OCI-LY7 (cell line): ENCODE data around the gene COPG1. TPM values are rescaled to one million over a fixed set of nuclear protein-coding genes. Genes with fewer than 3 reads are reported as not detected.

ENCODE experiments used
- BruUV-seq: library from RNA; stranded (reverse); fragments of 400-500 nt; replicated peaks from 2 replicates; lab custom pipeline; 2021; lab: Mats Ljungman, UMichigan
- CTCF ChIA-PET: fragments of 300-600 bp; sonication (Branson Sonifier 250); formaldehyde crosslinking; loops from one replicate; lab custom pipeline; 2022; ENCODE audit warnings: antibody characterized with exemption; ENCODE audit not compliant: unreplicated experiment; lab: Charles Lee
- POLR2A ChIA-PET: fragments of 300-600 bp; sonication (Branson Sonifier 250); formaldehyde crosslinking; loops from one replicate; lab custom pipeline; 2022; ENCODE audit warnings: antibody characterized with exemption; lab: Charles Lee
- DNase-seq: peaks from one replicate; pipeline ENCODE4 v3.0.0-alpha.2; 2015; ENCODE audit warnings: low spot score
- H2AFZ ChIP-seq: fragments of 200-600 bp; sonication (generic), shearing (Covaris generic); 2 replicates; pipeline ENCODE4 v1.6.1; 2014; ENCODE audit warnings: mild to moderate bottlenecking, antibody characterized with exemption, low read length, moderate library complexity
- H3K27ac ChIP-seq: fragments of 200-600 bp; sonication (generic); 2 replicates; pipeline ENCODE4 v1.5.1; 2014; ENCODE audit warnings: mixed run types, low read depth, mild to moderate bottlenecking, moderate library complexity, low read length, inconsistent platforms; ENCODE audit not compliant: poor library complexity, severe bottlenecking
- H3K36me3 ChIP-seq: fragments of 200-600 bp; sonication (generic); 2 replicates; pipeline ENCODE4 v1.6.1; 2014; ENCODE audit warnings: mild to moderate bottlenecking, antibody characterized with exemption, low read length, moderate library complexity, mixed read lengths; ENCODE audit not compliant: insufficient read depth
- H3K4me1 ChIP-seq: fragments of 200-600 bp; sonication (generic); 2 replicates; pipeline ENCODE4 v1.5.1; 2014; ENCODE audit warnings: mild to moderate bottlenecking, low read length; ENCODE audit not compliant: insufficient read depth, poor library complexity, severe bottlenecking
- H3K4me2 ChIP-seq: fragments of 200-600 bp; sonication (generic); 2 replicates; pipeline ENCODE4 v1.6.1; 2014; ENCODE audit warnings: mild to moderate bottlenecking, low read length
- H3K4me3 ChIP-seq: fragments of 200-600 bp; sonication (generic); 2 replicates; pipeline ENCODE4 v1.5.1; 2014; ENCODE audit warnings: mild to moderate bottlenecking, low read depth, low read length; ENCODE audit not compliant: poor library complexity, severe bottlenecking
- H3K79me2 ChIP-seq: fragments of 200-600 bp; sonication (generic); 2 replicates; pipeline ENCODE4 v1.6.1; 2016; ENCODE audit warnings: low read depth, mild to moderate bottlenecking, low read length, moderate library complexity, mixed read lengths; ENCODE audit not compliant: insufficient read depth
- H3K9me2 ChIP-seq: fragments of 200-600 bp; sonication (generic); 2 replicates; pipeline ENCODE4 v1.6.1; 2016; ENCODE audit warnings: mild to moderate bottlenecking, low read length, mixed read lengths; ENCODE audit not compliant: insufficient read depth
- H3K9me3 ChIP-seq: fragments of 200-600 bp; sonication (generic); 2 replicates; pipeline ENCODE4 v1.6.1; 2014; ENCODE audit warnings: mild to moderate bottlenecking, mixed run types, low read length, mixed read lengths
- H4K20me1 ChIP-seq: fragments of 200-600 bp; sonication (generic); 2 replicates; pipeline ENCODE4 v1.6.1; 2014; ENCODE audit warnings: mild to moderate bottlenecking, antibody characterized with exemption, low read length, moderate library complexity, mixed read lengths; ENCODE audit not compliant: insufficient read depth
- EZH2phosphoT487 ChIP-seq: fragments of 200-600 bp; sonication (generic); IDR thresholded peaks from 2 replicates; pipeline ENCODE4 v1.6.1; 2018; ENCODE audit warnings: low read depth, borderline replicate concordance, mild to moderate bottlenecking, mixed run types, antibody characterized with exemption, low read length, moderate library complexity, mixed read lengths
- intact Hi-C: fragments of 100-400 bp; cut with micrococcal nuclease; formaldehyde crosslinking; loops from one replicate; pipeline ENCODE4 v1.10.0; 2022; ENCODE audit not compliant: unreplicated experiment
- total RNA-seq, 2 experiments: library from RNA; depleted of rRNA in 1 of 2; stranded (reverse); fragments of >200 nt in 1 of 2; shearing (Covaris generic) in 1 of 2; gene quantifications; 2 replicates each; pipeline ENCODE4 v1.2.3, GENCODE V29; 2014 to 2022
- TF ChIP-seq, protein P1 (sequence below): fragments of 200-600 bp; sonication (generic); conservative IDR thresholded peaks from 2 replicates; pipeline ENCODE4 v1.5.1; 2014; ENCODE audit warnings: mild to moderate bottlenecking, antibody characterized with exemption, low read length, moderate library complexity, mixed read lengths

The COPG1 gene
- total RNA-seq, 2 experiments from 2014 or later = 91.9 to 182 TPM

- intact Hi-C loops = no loop called here
- no peaks in the 10 kb centered on the region for H3K79me2 ChIP-seq
- no peaks in the 10 kb centered on the region for H3K36me3 ChIP-seq
- H4K20me1 ChIP-seq = no peaks in the 10 kb centered on the region
- peak overlapping the region; percentile 39; the same call in 1 of the 2 replicates for H2AFZ ChIP-seq
- peaks cover 62% of the 10 kb centered on the region for H3K4me1 ChIP-seq
- H3K9me3 ChIP-seq = peaks cover 9% of the 10 kb centered on the region; the same call in 1 of the 2 replicates
- no peak overlapping the region for H3K4me3 ChIP-seq
- ChIA-PET CTCF (interaction anchor here (0.6 kb wide), 1 partner anchor 51 kb away, joined by 3 read pairs; no protein-coding TSS in a partner anchor), POLR2A (interaction anchor here (0.7 to 3.1 kb wide), 7 partner anchors 11 to 205 kb away, joined by 3 to 34 read pairs (median 4); partner anchors contain the start of gene COPG1)
- H3K9me2 ChIP-seq = no peaks in the 10 kb centered on the region
- peak overlapping the region; percentile 86 for H3K27ac ChIP-seq
- no peak for TF ChIP-seq EZH2phosphoT487
- no peak for DNase-seq
- no TSS peak for BruUV-seq
- no peak overlapping the region for H3K4me2 ChIP-seq
Observed at GRCh38 chr3:129235344-129235917, 14.0 kb upstream of the COPG1 start.

DNA sequence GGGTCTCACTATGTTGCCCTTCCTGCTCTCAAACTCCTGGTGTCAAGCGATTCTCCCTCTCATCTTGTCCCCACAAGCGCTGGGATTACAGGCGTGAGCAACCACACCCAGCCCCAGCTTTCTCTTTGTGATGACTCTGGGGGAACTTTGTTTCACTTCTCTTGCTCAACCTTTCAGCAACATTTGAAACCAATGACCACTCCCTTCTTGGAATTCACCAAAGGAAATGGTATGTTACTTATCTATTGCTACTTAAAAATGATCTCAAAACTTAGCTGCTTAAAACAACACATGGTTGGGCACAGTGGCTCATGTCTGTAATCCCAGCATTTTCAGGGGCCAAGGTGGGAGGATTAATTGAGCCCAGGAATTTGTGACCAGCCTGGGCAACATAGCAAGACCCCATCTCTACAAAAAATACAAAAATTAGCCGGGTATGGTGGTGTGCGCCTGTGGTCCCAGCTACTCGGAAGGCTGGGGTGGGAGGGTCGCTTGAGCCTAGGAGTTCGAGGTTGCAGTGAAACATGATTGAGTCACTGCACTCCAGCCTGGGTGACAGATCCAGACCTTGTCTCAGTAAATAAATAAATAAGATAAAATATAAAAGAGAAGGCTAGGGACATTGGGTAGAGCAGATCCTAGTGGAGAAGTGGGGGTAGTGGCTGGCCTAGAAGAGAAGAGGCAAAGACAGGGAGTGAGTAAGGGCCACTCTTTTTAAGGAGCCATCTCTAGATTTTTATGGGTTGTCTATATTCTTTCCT is 10.3 kb upstream of the COPG1 start:
- Histone ChIP-seq H3K36me3 (no peaks in the 10 kb centered on the region), H4K20me1 (no peaks in the 10 kb centered on the region), H3K4me3 (no peak overlapping the region), H3K27ac (no peak overlapping the region), H3K4me2 (no peak overlapping the region), H2AFZ (no peak overlapping the region), H3K9me2 (no peaks in the 10 kb centered on the region), H3K9me3 (peaks cover 9% of the 10 kb centered on the region; the same call in 1 of the 2 replicates), H3K4me1 (peaks cover 30% of the 10 kb centered on the region), H3K79me2 (no peaks in the 10 kb centered on the region)
- no TSS peak for BruUV-seq
- CTCF ChIA-PET = no interaction called here
- POLR2A ChIA-PET = interaction anchor here (0.5 to 1.3 kb wide), 7 partner anchors 8 to 218 kb away, joined by 3 to 4 read pairs (median 3); partner anchors contain the start of gene COPG1
- TF ChIP-seq, protein P1, sequence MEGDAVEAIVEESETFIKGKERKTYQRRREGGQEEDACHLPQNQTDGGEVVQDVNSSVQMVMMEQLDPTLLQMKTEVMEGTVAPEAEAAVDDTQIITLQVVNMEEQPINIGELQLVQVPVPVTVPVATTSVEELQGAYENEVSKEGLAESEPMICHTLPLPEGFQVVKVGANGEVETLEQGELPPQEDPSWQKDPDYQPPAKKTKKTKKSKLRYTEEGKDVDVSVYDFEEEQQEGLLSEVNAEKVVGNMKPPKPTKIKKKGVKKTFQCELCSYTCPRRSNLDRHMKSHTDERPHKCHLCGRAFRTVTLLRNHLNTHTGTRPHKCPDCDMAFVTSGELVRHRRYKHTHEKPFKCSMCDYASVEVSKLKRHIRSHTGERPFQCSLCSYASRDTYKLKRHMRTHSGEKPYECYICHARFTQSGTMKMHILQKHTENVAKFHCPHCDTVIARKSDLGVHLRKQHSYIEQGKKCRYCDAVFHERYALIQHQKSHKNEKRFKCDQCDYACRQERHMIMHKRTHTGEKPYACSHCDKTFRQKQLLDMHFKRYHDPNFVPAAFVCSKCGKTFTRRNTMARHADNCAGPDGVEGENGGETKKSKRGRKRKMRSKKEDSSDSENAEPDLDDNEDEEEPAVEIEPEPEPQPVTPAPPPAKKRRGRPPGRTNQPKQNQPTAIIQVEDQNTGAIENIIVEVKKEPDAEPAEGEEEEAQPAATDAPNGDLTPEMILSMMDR = no peak
- no peak for TF ChIP-seq EZH2phosphoT487
- intact Hi-C loops = no loop called here
- no peak for DNase-seq

GRCh38 chr3:129239991-129240390 is 9.4 kb upstream of the COPG1 start:
- no peak overlapping the region for H3K27ac ChIP-seq
- no peak overlapping the region for H3K4me2 ChIP-seq
- no peaks in the 10 kb centered on the region for H3K9me2 ChIP-seq
- H3K4me3 ChIP-seq = no peak overlapping the region
- H3K4me1 ChIP-seq = peaks cover 21% of the 10 kb centered on the region
- no peaks in the 10 kb centered on the region for H3K79me2 ChIP-seq
- H2AFZ ChIP-seq = no peak overlapping the region
- ChIA-PET POLR2A (interaction anchor here (0.5 to 1.3 kb wide), 8 partner anchors 9 to 219 kb away, joined by 3 to 6 read pairs (median 3); partner anchors contain the start of gene COPG1), CTCF (no interaction called here)
- no TSS peak for BruUV-seq
- intact Hi-C loops = no loop called here
- DNase-seq = no peak
- no peak for TF ChIP-seq EZH2phosphoT487
- TF ChIP-seq, protein P1 = no peak
- H3K9me3 ChIP-seq = peaks cover 9% of the 10 kb centered on the region; the same call in 1 of the 2 replicates
- H4K20me1 ChIP-seq = no peaks in the 10 kb centered on the region
- no peaks in the 10 kb centered on the region for H3K36me3 ChIP-seq
